Upper lobe of left lung (tissue), 4 donors: Measurements from ENCODE around the gene ITGAX.

Source experiments
- CTCF ChIP-seq, 6 experiments: fragments of 450-650 bp in 4 of 6; fragments of 200-600 bp in 2 of 6; sonication (generic) in 2 of 6; IDR thresholded peaks; one replicate each; pipeline ENCODE4 v1.5.1; 2016 to 2019; ENCODE audit warnings: antibody characterized with exemption in 6 of 6
- POLR2A ChIP-seq, 4 donors: fragments of 450-650 bp; IDR thresholded peaks; one replicate each; pipeline ENCODE4 v1.5.1; 2016 to 2017; ENCODE audit warnings: antibody characterized with exemption in 4 of 4, mild to moderate bottlenecking in 2 of 4
- POLR2AphosphoS5 ChIP-seq, 2 donors: sonication (generic); formaldehyde crosslinking; IDR thresholded peaks; one replicate each; pipeline ENCODE4 v1.5.1; 2017; ENCODE audit warnings: antibody characterized with exemption in 2 of 2

- TF ChIP-seq CTCF (IDR thresholded peaks at IDR 0.05) = no peak
- TF ChIP-seq POLR2A (IDR thresholded peaks at IDR 0.05) = no peak
- no peak for TF ChIP-seq POLR2AphosphoS5 (IDR thresholded peaks at IDR 0.05)
Measured at GRCh38 chr16:31403590-31404352, 48.8 kb downstream of the ITGAX start.
